Neural crest cell (in vitro differentiated cells): Measurements from ENCODE around the gene CXCL12. TPM values are rescaled to one million over a fixed set of nuclear protein-coding genes. Genes with fewer than 3 reads are reported as not detected.

Source experiments
- DNase-seq: peaks from one replicate; pipeline ENCODE4 v3.0.0; 2021; ENCODE audit warnings: low read depth, mixed read lengths, low spot score
- H3K27ac Mint-ChIP-seq: one replicate; pipeline ENCODE4 v1.8.0; 2021; ENCODE audit warnings: mild to moderate bottlenecking, mixed read lengths; ENCODE audit not compliant: unreplicated experiment
- H3K27me3 Mint-ChIP-seq: 2 replicates; pipeline ENCODE4 v1.8.0; 2021; ENCODE audit warnings: low read depth, mild to moderate bottlenecking, mixed read lengths
- H3K36me3 Mint-ChIP-seq: 2 replicates; pipeline ENCODE4 v1.8.0; 2021; ENCODE audit warnings: low read depth, mild to moderate bottlenecking, mixed read lengths
- H3K4me1 Mint-ChIP-seq: 2 replicates; pipeline ENCODE4 v1.8.0; 2021; ENCODE audit warnings: mixed read lengths
- H3K4me3 Mint-ChIP-seq: one replicate; pipeline ENCODE4 v1.8.0; 2021; ENCODE audit warnings: mild to moderate bottlenecking, mixed read lengths
- H3K9me3 Mint-ChIP-seq: 2 replicates; pipeline ENCODE4 v1.8.0; 2021; ENCODE audit warnings: mixed read lengths
- total RNA-seq: library from RNA; stranded (reverse); gene quantifications from 2 replicates; pipeline ENCODE4 v1.2.1, GENCODE V29; 2021
- TF ChIP-seq, protein P1 (sequence below): fragments of 200-600 bp; sonication (generic); conservative IDR thresholded peaks from 2 replicates; pipeline ENCODE4 v1.5.0; 2021; ENCODE audit warnings: antibody characterized with exemption, mild to moderate bottlenecking

Gene CXCL12
- total RNA-seq, 1 donor from 2014 or later, result 3.6 TPM

GRCh38 chr10:44339218-44339617 lies 45.7 kb downstream of the CXCL12 start:
- no peak for DNase-seq
- no peaks in the 10 kb centered on the region for H3K9me3 Mint-ChIP-seq
- H3K36me3 Mint-ChIP-seq, result no peaks in the 10 kb centered on the region
- TF ChIP-seq, protein P1, sequence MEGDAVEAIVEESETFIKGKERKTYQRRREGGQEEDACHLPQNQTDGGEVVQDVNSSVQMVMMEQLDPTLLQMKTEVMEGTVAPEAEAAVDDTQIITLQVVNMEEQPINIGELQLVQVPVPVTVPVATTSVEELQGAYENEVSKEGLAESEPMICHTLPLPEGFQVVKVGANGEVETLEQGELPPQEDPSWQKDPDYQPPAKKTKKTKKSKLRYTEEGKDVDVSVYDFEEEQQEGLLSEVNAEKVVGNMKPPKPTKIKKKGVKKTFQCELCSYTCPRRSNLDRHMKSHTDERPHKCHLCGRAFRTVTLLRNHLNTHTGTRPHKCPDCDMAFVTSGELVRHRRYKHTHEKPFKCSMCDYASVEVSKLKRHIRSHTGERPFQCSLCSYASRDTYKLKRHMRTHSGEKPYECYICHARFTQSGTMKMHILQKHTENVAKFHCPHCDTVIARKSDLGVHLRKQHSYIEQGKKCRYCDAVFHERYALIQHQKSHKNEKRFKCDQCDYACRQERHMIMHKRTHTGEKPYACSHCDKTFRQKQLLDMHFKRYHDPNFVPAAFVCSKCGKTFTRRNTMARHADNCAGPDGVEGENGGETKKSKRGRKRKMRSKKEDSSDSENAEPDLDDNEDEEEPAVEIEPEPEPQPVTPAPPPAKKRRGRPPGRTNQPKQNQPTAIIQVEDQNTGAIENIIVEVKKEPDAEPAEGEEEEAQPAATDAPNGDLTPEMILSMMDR, result no peak
- no peaks in the 10 kb centered on the region for H3K27me3 Mint-ChIP-seq
- H3K27ac Mint-ChIP-seq, result no peak overlapping the region
- no peak overlapping the region for H3K4me3 Mint-ChIP-seq
- H3K4me1 Mint-ChIP-seq, result peaks cover 5% of the 10 kb centered on the region

DNA sequence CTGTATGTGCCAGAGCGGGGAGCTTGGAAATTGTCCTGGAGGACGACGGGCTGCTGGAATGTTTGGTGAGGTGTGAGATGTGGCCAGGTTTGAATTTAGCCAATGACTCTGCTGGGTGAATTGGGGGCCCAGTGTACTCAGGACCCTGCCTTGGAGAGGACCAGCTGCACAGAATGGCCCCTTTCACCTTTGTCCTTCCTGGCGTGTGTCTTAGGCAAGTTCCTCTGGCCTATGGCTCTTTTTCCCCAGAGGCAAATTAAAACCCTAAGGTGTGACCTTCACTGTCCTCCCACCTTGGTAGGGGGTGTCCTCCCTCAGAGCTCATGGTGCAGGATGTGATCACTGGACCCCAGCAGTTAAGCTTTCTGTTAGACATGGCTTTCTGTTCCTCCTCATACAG lies 47.8 kb downstream of the CXCL12 start:
- TF ChIP-seq, protein P1, result no peak
- Mint-ChIP-seq H3K9me3 (no peaks in the 10 kb centered on the region), H3K36me3 (no peaks in the 10 kb centered on the region), H3K27me3 (no peaks in the 10 kb centered on the region), H3K4me3 (no peak overlapping the region), H3K27ac (no peak overlapping the region), H3K4me1 (peaks cover 5% of the 10 kb centered on the region)
- no peak for DNase-seq

DNA sequence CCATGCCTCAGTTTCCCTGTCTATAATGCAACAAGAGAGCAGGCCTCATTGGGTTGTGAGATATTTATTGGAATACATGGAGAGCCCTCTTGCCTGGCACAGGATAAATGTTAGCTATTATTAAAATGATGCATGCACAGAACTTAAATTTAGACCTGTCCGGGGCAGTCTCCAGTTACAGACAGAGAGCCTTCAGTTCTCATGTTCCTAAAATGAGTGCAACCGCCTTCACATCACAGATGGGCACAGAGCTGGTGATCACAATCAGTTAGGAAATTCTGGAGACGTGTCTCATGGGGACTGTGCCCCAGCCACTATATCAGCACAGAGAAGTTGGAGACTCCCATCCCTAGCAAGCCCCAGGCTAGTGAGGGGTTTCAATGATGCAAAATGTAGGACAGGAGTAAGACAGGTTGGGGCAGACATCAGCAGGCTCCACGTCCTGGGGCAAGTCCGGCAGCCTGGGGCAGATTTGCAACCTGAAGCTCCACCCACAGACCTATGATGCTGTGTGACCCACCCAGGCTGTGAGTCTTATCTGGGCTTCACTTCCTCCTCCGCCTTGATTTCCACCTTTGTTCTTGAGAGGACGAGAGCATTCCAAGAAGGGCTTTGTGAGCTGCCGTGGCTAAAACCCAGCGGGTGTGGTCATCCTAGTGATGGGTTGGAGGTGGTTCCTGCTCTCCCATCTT lies 49.4 kb downstream of the CXCL12 start:
- peaks cover 5% of the 10 kb centered on the region for H3K4me1 Mint-ChIP-seq

DNA sequence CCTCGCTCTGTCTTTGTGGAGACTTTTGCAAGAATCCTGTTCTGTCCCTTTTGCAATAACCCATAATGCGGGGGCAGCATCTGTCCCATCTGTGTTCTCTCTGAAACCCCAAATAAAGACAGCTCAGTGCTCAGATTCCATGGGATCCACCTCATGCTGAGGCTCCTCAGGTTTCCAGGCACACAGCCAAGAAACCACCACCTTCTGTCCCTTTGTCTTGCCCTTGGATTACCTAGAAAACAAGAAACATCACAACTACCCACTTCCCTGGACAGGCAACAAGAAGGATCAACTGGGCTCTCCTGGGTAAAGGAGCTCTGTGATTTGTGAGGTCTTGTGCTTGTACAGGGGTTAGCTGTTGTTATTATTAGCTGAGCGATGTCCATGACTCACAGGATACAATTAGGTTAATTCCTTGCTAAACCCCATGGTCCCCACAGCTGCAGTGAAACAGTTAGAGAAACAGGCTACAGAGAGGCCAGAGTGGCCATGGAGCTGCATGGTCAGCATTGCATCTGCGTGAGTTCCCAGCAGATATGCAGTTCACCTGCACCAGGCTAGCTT lies 50.2 kb downstream of the CXCL12 start:
- H3K27me3 Mint-ChIP-seq, result no peaks in the 10 kb centered on the region
- H3K4me3 Mint-ChIP-seq, result no peak overlapping the region

More for the DNA sequence above, 49.4 kb downstream of the CXCL12 start:
- Mint-ChIP-seq H3K36me3 (no peaks in the 10 kb centered on the region), H3K9me3 (no peaks in the 10 kb centered on the region), H3K27ac (no peak overlapping the region), H3K4me3 (no peak overlapping the region), H3K27me3 (no peaks in the 10 kb centered on the region)
- TF ChIP-seq, protein P1, result no peak
- no peak for DNase-seq

GRCh38 chr10:44334091-44334490 lies 50.8 kb downstream of the CXCL12 start:
- DNase-seq, result no peak
- Mint-ChIP-seq H3K36me3 (no peaks in the 10 kb centered on the region), H3K9me3 (no peaks in the 10 kb centered on the region), H3K4me3 (no peak overlapping the region), H3K27ac (no peak overlapping the region), H3K4me1 (peaks cover 5% of the 10 kb centered on the region), H3K27me3 (no peaks in the 10 kb centered on the region)
- TF ChIP-seq, protein P1, result no peak

More for the DNA sequence above, 50.2 kb downstream of the CXCL12 start:
- peaks cover 5% of the 10 kb centered on the region for H3K4me1 Mint-ChIP-seq
- no peak overlapping the region for H3K27ac Mint-ChIP-seq
- DNase-seq, result no peak
- no peaks in the 10 kb centered on the region for H3K9me3 Mint-ChIP-seq
- TF ChIP-seq, protein P1, result no peak
- H3K36me3 Mint-ChIP-seq, result no peaks in the 10 kb centered on the region
